Activated CD8-positive, alpha-beta memory T cell treated with anti-CD3 and anti-CD28 coated beads, Interleukin-2, amount 10 ng/mL, durations not matched to agents 7 days and 5 days (primary cell): Measurements from ENCODE around the gene GABARAPL2. TPM values are rescaled to one million over a fixed set of nuclear protein-coding genes. Genes with fewer than 3 reads are reported as not detected.

Experiments
- ATAC-seq: fragments of 150-1000 bp; cut with Tn5 transposase; one replicate; pipeline ENCODE4 v1.10.0; 2021; ENCODE audit warnings: moderate library complexity
- CTCF ChIA-PET: fragments of 350-600 bp; sonication (Branson Sonifier 250); formaldehyde crosslinking; loops from one replicate; lab custom pipeline; 2021; ENCODE audit warnings: antibody characterized with exemption; lab: Charles Lee
- DNase-seq: peaks from one replicate; pipeline ENCODE4 v3.0.0-alpha.2; 2020
- H3K27ac Mint-ChIP-seq: one replicate; pipeline ENCODE4 v1.8.0; 2021; ENCODE audit warnings: mild to moderate bottlenecking, mixed read lengths
- H3K27me3 Mint-ChIP-seq: one replicate; pipeline ENCODE4 v1.8.0; 2021; ENCODE audit warnings: mixed read lengths
- H3K36me3 Mint-ChIP-seq: one replicate; pipeline ENCODE4 v1.8.0; 2021; ENCODE audit warnings: mild to moderate bottlenecking, mixed read lengths
- H3K4me1 Mint-ChIP-seq: one replicate; pipeline ENCODE4 v1.8.0; 2021; ENCODE audit warnings: mixed read lengths
- H3K4me3 Mint-ChIP-seq: one replicate; pipeline ENCODE4 v1.8.0; 2021; ENCODE audit warnings: mild to moderate bottlenecking, moderate library complexity, mixed read lengths
- H3K9me3 Mint-ChIP-seq: one replicate; pipeline ENCODE4 v1.8.0; 2022; ENCODE audit warnings: low read depth, mixed read lengths
- total RNA-seq, 2 experiments: library from RNA; stranded (reverse); gene quantifications; one replicate each; pipeline ENCODE4 v1.2.3, GENCODE V29; 2021

Gene GABARAPL2, protein sequence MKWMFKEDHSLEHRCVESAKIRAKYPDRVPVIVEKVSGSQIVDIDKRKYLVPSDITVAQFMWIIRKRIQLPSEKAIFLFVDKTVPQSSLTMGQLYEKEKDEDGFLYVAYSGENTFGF
- total RNA-seq = 10 to 100 TPM; 59.9 to 70.8 TPM

DNA sequence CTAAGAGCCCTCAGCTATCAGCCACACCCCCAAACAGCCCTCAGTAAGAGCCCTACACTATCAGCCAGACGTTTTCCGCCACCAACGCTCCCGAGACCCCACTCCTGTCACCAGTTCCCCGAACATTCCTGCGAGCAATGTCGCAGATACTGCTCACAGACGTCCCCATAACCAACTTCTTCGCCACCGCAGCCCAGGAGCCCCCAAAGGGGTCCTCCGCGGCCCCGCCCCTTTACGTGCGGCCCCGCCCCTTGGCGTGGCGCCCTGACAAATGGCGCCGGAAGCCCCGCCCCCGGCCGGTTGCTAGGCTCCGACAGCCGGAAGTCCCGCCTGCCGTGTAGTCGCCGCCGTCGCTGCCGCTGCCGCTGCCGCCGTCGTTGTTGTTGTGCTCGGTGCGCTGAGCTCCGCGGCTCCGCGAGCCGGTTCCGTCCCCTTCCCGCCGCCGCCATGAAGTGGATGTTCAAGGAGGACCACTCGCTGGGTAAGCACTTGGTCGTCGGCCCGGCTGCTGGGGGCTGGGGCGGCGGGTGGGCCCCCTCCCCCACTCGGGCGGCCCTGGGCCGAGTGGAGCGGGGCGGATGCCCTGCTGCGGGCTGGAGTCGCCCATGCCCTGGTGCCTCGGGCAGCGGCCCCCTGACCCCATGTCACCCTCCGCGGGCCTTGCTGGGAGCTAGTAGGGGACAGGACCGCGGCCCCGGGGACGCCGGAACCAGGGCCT is at the start of gene GABARAPL2:
TSS of gene GABARAPL2 (plus strand) at position 340 of the 718 bp plus-strand sequence. CDS start at position 448, 108 bp downstream.
- H3K4me3 Mint-ChIP-seq = peak within 1 kb of the TSS; percentile 89
- peak within 1 kb of the TSS; percentile 92 for H3K27ac Mint-ChIP-seq
- CTCF ChIA-PET = interaction anchor here (0.6 to 3.6 kb wide), 7 partner anchors 10 to 116 kb away, joined by 3 to 19 read pairs (median 4); partner anchors contain the start of genes ADAT1, TMEM170A and TMEM231
- ATAC-seq (peak; percentile 80), DNase-seq (peak; percentile 92)
- H3K36me3 Mint-ChIP-seq = peaks cover 15% of the 10 kb centered on the region
- H3K27me3 Mint-ChIP-seq = peaks cover 15% of the 10 kb centered on the region
- peaks cover 38% of the 10 kb centered on the region for H3K4me1 Mint-ChIP-seq
- no peaks in the 10 kb centered on the region for H3K9me3 Mint-ChIP-seq

GRCh38 chr16:75519175-75519574 is 47.0 kb upstream of the GABARAPL2 start:
- no peak for ATAC-seq
- Mint-ChIP-seq H3K4me1 (peaks cover 9% of the 10 kb centered on the region), H3K9me3 (no peaks in the 10 kb centered on the region), H3K36me3 (no peaks in the 10 kb centered on the region), H3K4me3 (no peak overlapping the region), H3K27ac (no peak overlapping the region), H3K27me3 (peaks cover 4% of the 10 kb centered on the region)
- DNase-seq = no peak
- CTCF ChIA-PET = interaction anchor here (1.1 to 3.7 kb wide), 6 partner anchors 12 to 137 kb away, joined by 3 to 19 read pairs (median 4); partner anchors contain the start of gene GABARAPL2

- ATAC-seq = no peak
- no peak for DNase-seq
- Mint-ChIP-seq H3K27me3 (no peaks in the 10 kb centered on the region), H3K4me3 (no peak overlapping the region), H3K27ac (no peak overlapping the region), H3K9me3 (no peaks in the 10 kb centered on the region), H3K36me3 (no peaks in the 10 kb centered on the region), H3K4me1 (no peaks in the 10 kb centered on the region)
- CTCF ChIA-PET = no interaction called here
These were observed 40.0 kb upstream of the GABARAPL2 start for GRCh38 chr16:75526032-75526790.

- H3K9me3 Mint-ChIP-seq = no peaks in the 10 kb centered on the region
- no peaks in the 10 kb centered on the region for H3K36me3 Mint-ChIP-seq
- H3K27ac Mint-ChIP-seq = no peak overlapping the region
- ATAC-seq (no peak), DNase-seq (no peak)
- H3K4me3 Mint-ChIP-seq = no peak overlapping the region
- no peaks in the 10 kb centered on the region for H3K27me3 Mint-ChIP-seq
- H3K4me1 Mint-ChIP-seq = no peaks in the 10 kb centered on the region
- CTCF ChIA-PET = interaction anchor here (2.5 kb wide), 1 partner anchor 11 kb away, joined by 9 read pairs; no protein-coding TSS in a partner anchor
These were observed 38.3 kb upstream of the GABARAPL2 start for GRCh38 chr16:75527825-75528299.

DNA sequence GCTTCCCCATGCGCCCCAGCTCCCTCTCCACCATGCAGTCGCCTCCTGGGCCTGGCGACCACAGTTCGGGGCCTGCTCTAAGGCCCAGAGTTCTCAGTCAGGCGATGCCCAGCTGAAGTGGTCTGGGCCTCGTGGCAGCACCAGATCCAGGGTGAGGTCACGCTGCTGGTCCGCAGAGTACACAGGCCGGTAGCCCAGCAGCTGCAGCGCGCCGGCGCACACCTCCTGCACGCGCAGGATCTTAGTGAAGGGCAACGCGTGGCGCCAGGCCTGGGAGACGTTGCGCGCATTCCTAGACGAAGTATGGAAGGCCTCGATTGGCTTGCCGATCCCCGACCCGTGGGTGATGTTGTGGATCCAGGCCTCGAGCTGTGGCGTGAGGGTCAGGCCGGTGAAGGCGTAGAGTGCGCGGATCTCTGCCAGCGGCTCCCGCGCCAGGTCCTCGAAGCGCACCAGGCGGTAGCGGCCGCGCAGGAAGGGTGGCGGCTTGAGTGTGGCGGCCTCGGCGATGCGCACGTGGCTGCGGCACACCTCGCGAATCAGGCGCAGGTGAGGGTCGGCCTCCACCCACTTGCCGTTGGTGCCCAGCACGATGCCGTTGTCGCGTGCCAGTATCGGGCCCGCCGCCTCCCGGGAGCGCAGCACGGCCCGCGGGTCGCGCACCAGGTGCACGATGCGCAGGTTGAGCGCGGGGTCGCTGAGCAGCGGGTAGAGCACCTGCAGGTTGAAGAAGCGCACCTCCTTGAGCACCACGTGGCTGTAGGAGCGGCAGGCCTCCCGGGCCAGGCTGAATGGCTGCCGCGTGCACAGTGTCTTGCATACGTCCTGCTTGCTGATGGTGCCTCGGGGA is 36.9 kb upstream of the GABARAPL2 start:
- Mint-ChIP-seq H3K4me3 (no peak overlapping the region), H3K27ac (no peak overlapping the region)

DNA sequence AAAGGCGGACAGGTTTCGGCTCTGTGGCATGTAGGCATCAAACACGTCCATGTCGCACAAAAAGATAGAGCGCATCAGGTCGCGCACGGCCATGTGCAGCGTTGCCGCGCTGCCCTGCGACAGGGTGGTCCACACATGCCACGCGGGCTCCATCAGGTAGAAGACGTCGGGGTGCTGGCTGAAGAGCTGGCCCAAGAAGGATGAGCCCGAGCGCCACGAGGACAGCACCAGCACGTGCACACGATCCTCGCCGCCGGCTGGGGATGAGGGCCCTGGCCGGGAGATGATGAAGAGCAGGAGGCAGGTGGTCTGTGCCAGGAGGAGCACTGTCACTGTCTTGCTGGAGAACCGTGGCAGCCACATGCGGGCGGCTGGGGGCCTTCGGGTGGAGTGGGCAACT is 36.2 kb upstream of the GABARAPL2 start:
- no peak overlapping the region for H3K4me3 Mint-ChIP-seq
- H3K9me3 Mint-ChIP-seq = no peaks in the 10 kb centered on the region
- CTCF ChIA-PET = no interaction called here
- no peak for DNase-seq
- no peak overlapping the region for H3K27ac Mint-ChIP-seq
- no peaks in the 10 kb centered on the region for H3K27me3 Mint-ChIP-seq
- no peaks in the 10 kb centered on the region for H3K36me3 Mint-ChIP-seq
- no peaks in the 10 kb centered on the region for H3K4me1 Mint-ChIP-seq
- ATAC-seq = no peak

More for the DNA sequence above, 36.9 kb upstream of the GABARAPL2 start:
- ATAC-seq = no peak
- Mint-ChIP-seq H3K4me1 (no peaks in the 10 kb centered on the region), H3K9me3 (no peaks in the 10 kb centered on the region), H3K27me3 (no peaks in the 10 kb centered on the region), H3K36me3 (no peaks in the 10 kb centered on the region)
- CTCF ChIA-PET = interaction anchor here (2.5 kb wide), 1 partner anchor 12 kb away, joined by 9 read pairs; no protein-coding TSS in a partner anchor
- no peak for DNase-seq

GRCh38 chr16:75532142-75532765 is 33.9 kb upstream of the GABARAPL2 start:
- no peaks in the 10 kb centered on the region for H3K36me3 Mint-ChIP-seq
- no peak overlapping the region for H3K4me3 Mint-ChIP-seq
- CTCF ChIA-PET = interaction anchor here (1.1 to 1.4 kb wide), 3 partner anchors 14 to 67 kb away, joined by 3 to 5 read pairs (median 3); no protein-coding TSS in a partner anchor
- no peaks in the 10 kb centered on the region for H3K4me1 Mint-ChIP-seq
- H3K27ac Mint-ChIP-seq = no peak overlapping the region
- H3K9me3 Mint-ChIP-seq = no peaks in the 10 kb centered on the region
- no peak for ATAC-seq
- no peak for DNase-seq
- H3K27me3 Mint-ChIP-seq = no peaks in the 10 kb centered on the region

DNA sequence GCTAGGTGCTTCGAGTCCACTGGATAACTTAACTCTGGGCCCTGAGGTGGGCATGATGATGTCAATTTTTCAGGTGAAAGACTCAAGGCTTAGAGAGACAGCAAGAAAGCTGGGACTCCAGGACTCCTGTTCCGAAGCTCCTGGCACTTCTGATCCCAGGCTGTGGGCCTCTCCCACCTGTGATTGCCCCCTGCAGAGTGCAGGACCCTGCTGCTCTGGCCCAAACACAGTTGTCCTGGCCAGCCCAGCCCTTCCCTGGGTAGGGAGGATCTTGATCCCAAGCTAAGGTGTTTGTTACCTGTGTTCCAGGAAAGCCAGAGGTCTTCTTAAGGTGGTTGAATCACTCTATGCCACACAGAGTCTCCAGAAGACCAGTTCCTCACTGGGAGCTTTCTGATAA is 33.4 kb upstream of the GABARAPL2 start:
- H3K4me1 Mint-ChIP-seq = no peaks in the 10 kb centered on the region
- H3K27me3 Mint-ChIP-seq = no peaks in the 10 kb centered on the region
- DNase-seq = no peak
- H3K27ac Mint-ChIP-seq = no peak overlapping the region
- no peaks in the 10 kb centered on the region for H3K36me3 Mint-ChIP-seq
- H3K9me3 Mint-ChIP-seq = no peaks in the 10 kb centered on the region
- CTCF ChIA-PET = interaction anchor here (1.4 kb wide), 1 partner anchor 68 kb away, joined by 3 read pairs; no protein-coding TSS in a partner anchor
- no peak for ATAC-seq
- H3K4me3 Mint-ChIP-seq = no peak overlapping the region

GRCh38 chr16:75534560-75535205 is 31.5 kb upstream of the GABARAPL2 start:
- Mint-ChIP-seq H3K36me3 (no peaks in the 10 kb centered on the region), H3K4me3 (no peak overlapping the region), H3K4me1 (no peaks in the 10 kb centered on the region), H3K27ac (no peak overlapping the region), H3K9me3 (no peaks in the 10 kb centered on the region), H3K27me3 (no peaks in the 10 kb centered on the region)
- CTCF ChIA-PET = interaction anchor here (0.6 to 1.7 kb wide), 2 partner anchors 47 to 69 kb away, joined by 3 to 4 read pairs; partner anchors contain the start of gene TMEM170A
- no peak for DNase-seq
- ATAC-seq = no peak

DNA sequence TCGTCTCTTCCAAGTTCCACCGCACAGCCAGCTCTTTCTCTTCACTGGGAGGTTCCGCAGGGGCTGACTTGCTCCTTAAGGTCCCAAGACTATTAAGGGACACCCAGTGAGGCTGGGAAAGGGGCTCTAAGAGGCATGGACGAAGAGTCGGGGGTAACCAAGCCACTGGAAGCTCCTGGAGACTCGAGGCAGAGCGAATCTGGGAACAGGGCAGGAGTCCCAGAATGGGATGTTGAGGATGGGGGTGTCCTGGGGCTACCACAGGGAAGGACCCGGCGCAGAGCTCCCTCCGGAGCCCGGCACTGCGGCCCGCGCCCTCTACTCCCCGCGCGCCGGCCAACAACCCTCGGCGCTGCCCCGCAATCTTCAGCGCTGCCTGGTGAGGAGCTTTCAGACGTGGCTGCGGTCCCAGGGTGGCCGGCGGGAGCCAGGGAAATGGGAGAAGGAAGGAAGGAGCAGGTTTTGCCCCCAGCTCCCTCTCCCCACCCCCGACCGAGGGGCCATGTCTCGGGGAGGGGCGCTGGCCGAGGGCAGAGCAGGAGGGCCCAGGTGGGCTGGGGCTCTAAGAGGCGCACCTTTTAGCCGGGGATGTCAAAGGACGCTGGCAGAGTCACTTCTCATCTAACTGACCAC is 30.9 kb upstream of the GABARAPL2 start:
- no peak overlapping the region for H3K27ac Mint-ChIP-seq
- no peaks in the 10 kb centered on the region for H3K9me3 Mint-ChIP-seq
- no peaks in the 10 kb centered on the region for H3K36me3 Mint-ChIP-seq
- DNase-seq = no peak
- H3K4me1 Mint-ChIP-seq = no peaks in the 10 kb centered on the region
- CTCF ChIA-PET = interaction anchor here (0.6 to 1.7 kb wide), 2 partner anchors 48 to 70 kb away, joined by 3 to 4 read pairs; partner anchors contain the start of gene TMEM170A
- H3K4me3 Mint-ChIP-seq = no peak overlapping the region
- H3K27me3 Mint-ChIP-seq = no peaks in the 10 kb centered on the region
- ATAC-seq = no peak

DNA sequence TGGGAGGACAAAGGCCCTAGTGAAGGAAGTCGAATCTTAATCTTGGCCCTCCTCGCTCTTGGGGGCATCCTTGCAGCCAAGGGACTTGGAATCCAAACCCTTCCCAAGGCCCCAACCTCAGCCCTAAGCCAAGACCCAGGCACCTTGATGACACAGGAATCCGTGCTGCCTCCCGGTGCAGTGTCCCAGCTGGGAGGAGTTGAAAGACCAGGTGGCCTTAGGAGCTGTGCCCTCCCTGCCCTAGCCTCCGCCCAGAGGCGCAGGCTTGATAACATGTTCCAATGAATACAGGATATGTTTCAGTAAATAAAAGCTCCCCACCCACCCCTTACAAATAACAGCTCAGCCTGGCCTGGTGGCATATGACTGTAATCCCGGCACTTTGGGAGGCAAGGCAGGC is 30.3 kb upstream of the GABARAPL2 start, which contains the start of gene CHST5:
TSS of gene CHST5 (minus strand) at position 208 of the 400 bp plus-strand sequence. CDS start 5,724 bp downstream, outside the sequence.
- Mint-ChIP-seq H3K9me3 (no peaks in the 10 kb centered on the region), H3K27me3 (no peaks in the 10 kb centered on the region), H3K4me3 (no peak within 1 kb of the TSS), H3K27ac (no peak within 1 kb of the TSS), H3K36me3 (no peaks in the 10 kb centered on the region), H3K4me1 (peaks cover 1% of the 10 kb centered on the region)
- ATAC-seq = no peak
- no peak for DNase-seq
- CTCF ChIA-PET = interaction anchor here (0.8 to 1.6 kb wide), 2 partner anchors 14 to 19 kb away, joined by 3 read pairs; no protein-coding TSS in a partner anchor
